ENCODE data around the gene ZNF454.

The ZNF454 gene

DNA sequence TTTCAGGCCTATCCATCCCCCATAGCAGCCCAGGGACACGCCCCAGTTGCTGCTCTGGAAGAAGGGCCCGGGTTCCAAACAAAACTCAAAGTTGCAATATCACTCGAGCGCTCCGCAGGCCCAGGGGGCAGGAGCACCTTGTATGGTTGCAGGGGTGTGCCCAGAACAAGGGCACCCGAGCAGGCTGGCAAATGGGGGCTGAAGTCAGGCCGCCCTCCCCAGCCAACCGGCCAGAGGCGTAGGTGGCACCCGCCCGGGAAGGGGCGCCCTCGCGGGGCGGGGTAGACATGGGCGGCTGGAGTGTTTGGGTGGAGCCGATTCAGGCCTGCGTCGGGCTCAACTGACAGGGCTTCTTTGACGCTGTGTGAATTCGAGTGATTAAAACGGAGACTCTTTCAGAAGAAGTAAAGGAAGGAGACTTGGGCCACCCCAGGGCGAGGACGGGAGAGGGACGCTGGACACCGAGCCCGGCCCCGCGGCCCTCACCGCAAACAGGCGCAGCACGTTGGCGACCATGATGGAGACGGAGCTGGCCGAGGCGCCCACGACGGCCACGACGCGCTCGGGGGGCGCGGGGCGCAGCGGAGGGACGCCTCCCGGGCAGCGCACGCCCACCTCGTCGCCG lies 53.1 kb downstream of the ZNF454 start:
- no peak for DNase-seq

DNA sequence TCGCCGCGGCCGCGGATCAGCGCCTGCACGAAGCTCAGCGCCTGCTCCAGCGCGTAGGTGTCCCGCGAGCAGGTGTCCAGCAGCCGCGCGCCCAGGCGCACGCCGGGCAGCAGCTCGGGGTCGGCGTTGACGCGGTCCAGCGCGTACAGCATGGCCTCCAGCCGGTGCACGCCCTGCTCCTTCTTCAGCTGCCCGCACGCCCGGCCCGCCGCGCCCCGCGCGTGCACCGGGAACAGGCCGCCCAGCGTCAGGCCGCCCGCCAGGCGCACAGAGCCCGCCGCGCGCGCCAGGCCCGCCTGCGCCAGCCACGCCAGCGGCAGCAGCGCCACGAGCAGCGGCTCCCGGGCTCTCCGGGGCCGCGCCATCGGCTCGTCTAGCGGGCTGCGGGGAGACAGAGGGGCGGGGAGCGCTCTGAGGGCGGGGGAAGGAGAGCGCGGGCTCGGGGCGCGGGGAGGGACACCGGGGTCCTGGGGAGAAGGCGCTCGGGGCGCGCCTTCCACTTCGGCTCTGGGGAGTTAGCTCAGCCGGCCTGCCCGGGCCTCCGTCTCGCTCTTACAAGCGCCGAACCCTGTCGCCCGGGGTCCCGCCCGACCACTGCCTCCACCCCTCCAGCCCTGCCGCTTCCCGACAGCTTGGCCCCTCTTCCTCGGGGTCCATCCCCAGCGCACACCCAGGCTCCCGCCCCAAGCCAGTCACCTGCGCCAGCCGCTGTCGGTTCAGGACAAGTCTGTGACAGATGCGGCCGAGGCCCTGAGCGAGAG lies 53.8 kb downstream of the ZNF454 start, which contains the start of gene GRM6:
Gene GRM6, minus strand, starts transcription at position 741 of the 761 bp plus-strand sequence. Its CDS starts 376 bp downstream, at position 365.
- no peak for DNase-seq

DNA sequence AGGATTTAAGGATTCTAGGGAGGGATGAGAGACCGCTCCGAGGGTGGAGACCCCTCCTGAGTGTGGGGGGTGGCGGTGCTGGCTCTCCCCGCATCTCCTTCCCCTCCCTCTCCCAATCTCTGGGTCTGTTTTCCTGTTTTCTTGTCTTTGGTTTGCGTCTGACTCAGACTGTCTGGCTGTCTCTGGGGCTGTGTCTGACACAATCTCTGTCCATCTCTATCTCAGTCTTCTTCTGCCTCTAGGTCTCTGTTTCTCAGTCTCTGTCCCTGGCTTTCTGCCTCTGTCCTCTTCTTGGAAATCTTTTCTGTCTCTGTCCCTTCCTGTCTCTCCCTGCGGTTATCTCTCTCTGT lies 54.3 kb downstream of the ZNF454 start:
- DNase-seq = no peak

DNA sequence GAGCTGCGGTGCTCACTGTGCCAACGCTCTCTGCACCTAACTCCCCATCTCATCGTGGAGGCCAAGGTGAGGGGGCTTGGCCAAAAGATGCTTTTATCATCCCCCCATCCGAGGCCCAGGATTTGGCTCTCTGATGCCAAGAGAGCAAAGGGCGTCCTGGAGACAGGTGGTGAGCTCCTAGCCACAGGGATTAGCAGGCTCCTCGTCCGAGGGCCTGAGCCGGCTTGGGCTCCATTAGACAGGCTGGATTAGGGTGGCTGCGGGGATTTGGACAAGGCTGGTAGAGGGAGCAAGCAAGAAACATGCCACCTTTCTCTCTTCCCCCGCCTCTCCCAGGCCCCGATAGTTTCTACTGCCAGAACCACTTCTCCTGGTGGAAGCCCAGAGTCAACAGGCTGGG lies 55.2 kb downstream of the ZNF454 start:
- no peak for DNase-seq

DNA sequence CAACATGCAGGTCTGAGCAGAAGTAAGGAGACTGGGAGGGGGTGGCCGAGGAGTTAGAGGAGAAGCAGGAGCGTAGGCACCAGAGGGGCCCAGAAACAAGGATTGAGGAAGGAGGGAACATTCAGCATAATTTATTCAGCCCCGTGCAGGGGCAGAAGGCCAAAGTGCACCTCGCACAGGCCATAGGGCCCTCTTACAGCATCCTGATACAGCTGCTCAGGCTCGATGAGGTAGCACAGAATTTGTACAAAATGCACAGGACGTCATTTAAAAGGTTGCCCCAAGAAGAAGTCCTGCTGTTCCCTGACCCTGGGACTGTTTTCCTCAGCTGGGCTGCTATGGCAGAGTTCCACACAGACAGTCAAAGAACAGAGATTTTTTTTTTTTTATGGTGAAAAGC lies 56.2 kb downstream of the ZNF454 start:
- DNase-seq = no peak

DNA sequence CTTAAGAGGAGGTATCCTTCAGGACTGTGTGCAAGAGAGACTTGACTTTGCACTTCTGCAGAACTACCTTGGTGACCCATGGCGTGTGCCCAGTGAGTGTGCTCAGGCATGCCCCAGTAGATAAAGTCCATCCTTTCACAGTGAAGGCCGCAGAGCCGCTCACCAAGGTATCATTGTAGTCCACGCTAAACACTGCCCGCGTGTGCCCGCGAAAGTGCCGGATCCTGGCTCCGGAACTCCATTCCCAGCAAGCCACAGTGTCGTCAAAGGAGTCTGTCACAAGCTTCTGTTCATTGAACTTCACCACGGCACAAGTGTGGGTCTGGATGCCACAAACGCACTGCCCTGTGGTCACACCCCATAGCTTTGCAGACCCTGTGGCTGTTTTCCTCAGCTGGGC lies 57.4 kb downstream of the ZNF454 start:
- no peak for DNase-seq

DNA sequence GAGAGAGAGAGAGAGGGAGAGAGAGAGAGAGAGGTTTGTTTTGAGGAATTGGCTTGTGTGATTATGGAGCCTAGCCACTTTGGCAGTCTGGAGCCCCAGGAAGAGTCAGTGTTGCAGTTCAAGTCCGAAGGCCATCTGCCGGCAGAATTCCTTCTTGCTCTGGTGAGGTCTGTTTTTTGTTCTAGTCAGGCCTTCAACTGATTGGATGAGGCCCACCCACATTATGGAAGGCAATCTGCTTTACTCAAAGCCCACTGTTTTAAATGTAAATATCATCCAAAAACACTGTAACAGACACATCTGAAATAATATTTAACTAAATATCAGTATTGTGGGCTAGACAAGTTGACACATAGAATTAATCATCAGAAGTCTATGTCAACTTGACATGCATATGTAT lies 65.6 kb downstream of the ZNF454 start:
- DNase-seq = no peak

DNA sequence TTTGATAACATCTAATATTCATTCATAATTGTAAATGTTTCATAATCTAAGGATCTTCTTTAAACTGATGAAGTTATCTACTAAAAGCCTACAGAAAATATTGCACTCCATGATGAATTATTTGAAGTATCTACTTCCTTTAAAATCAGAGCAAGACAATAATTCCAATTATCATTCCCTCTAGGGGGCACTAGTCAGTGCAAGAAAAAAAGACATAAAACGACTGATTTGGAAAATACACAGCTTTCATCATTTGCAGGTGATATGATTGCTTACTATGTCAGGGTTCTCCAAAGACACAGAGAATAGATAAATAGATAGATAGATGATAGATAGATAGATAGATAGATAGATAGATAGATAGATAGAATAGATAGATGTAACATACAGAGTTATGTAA lies 67.7 kb downstream of the ZNF454 start:
- DNase-seq = no peak

Data from NCI-H187 treated with DMSO at 0.1 percent for 48 hours (cell line).